Glutamatergic neuron (in vitro differentiated cells): Measurements from ENCODE around the gene HOXC4. TPM values are rescaled to one million over a fixed set of nuclear protein-coding genes. Genes with fewer than 3 reads are reported as not detected.

ENCODE experiments used
- DNase-seq: peaks from one replicate; pipeline ENCODE4 v3.0.0; 2022
- H3K27ac Mint-ChIP-seq: one replicate; pipeline ENCODE4 v1.8.0; 2020; ENCODE audit warnings: mild to moderate bottlenecking, mixed read lengths, inconsistent platforms; ENCODE audit not compliant: unreplicated experiment
- H3K27me3 Mint-ChIP-seq: one replicate; pipeline ENCODE4 v1.8.0; 2020; ENCODE audit warnings: mild to moderate bottlenecking, moderate library complexity, mixed read lengths, inconsistent platforms; ENCODE audit not compliant: unreplicated experiment
- H3K36me3 Mint-ChIP-seq: one replicate; pipeline ENCODE4 v1.8.0; 2020; ENCODE audit warnings: mild to moderate bottlenecking, mixed read lengths, inconsistent platforms; ENCODE audit not compliant: unreplicated experiment
- H3K4me1 Mint-ChIP-seq: one replicate; pipeline ENCODE4 v1.8.0; 2020; ENCODE audit warnings: mild to moderate bottlenecking, low read depth, mixed read lengths, inconsistent platforms; ENCODE audit not compliant: unreplicated experiment
- H3K4me3 Mint-ChIP-seq: one replicate; pipeline ENCODE4 v1.8.0; 2020; ENCODE audit warnings: mild to moderate bottlenecking, mixed read lengths, inconsistent platforms; ENCODE audit not compliant: unreplicated experiment
- H3K9me3 Mint-ChIP-seq: one replicate; pipeline ENCODE4 v1.8.0; 2020; ENCODE audit warnings: mild to moderate bottlenecking, moderate library complexity, mixed read lengths, inconsistent platforms; ENCODE audit not compliant: unreplicated experiment
- total RNA-seq: library from RNA; stranded (reverse); fragmentation: NEBNext Ultra II Directional; extraction: Animal tissue kit (Norgen Biotek cat#: 25700); gene quantifications from one replicate; pipeline ENCODE4 v1.2.1, GENCODE V29; 2021; ENCODE audit not compliant: unreplicated experiment
- TF ChIP-seq, protein P1 (sequence below): fragments of 200-600 bp; sonication (generic); IDR thresholded peaks from one replicate; pipeline ENCODE4 v1.5.0; 2021; ENCODE audit not compliant: partially characterized antibody, unreplicated experiment

Gene HOXC4
- total RNA-seq, 1 donor from 2014 or later, result not detected

DNA sequence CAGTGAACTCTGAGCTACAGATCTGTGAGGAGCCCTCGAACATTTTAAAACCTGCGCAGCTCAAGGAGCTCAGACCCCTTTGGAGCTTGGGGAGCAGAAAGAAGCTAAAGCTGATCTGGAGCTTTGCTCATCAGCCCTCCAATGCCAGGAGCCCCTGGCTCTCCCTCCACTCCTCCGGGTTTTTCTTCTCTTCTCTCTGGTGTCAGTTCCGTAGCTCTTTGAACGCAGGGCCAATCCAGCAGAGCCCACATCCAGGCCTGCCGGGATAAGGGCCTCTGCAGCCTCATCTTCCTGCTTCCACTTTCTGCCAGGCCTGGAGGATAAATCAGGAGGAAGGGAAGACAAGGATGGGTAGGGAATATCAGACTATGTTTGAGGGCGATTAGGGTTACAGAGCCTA lies 6.0 kb downstream of the HOXC4 start:
- Mint-ChIP-seq H3K4me1 (no peaks in the 10 kb centered on the region), H3K36me3 (no peaks in the 10 kb centered on the region), H3K9me3 (peaks cover 2% of the 10 kb centered on the region), H3K27me3 (peaks cover 37% of the 10 kb centered on the region), H3K4me3 (no peak overlapping the region), H3K27ac (no peak overlapping the region)
- no peak for DNase-seq
- TF ChIP-seq, protein P1, sequence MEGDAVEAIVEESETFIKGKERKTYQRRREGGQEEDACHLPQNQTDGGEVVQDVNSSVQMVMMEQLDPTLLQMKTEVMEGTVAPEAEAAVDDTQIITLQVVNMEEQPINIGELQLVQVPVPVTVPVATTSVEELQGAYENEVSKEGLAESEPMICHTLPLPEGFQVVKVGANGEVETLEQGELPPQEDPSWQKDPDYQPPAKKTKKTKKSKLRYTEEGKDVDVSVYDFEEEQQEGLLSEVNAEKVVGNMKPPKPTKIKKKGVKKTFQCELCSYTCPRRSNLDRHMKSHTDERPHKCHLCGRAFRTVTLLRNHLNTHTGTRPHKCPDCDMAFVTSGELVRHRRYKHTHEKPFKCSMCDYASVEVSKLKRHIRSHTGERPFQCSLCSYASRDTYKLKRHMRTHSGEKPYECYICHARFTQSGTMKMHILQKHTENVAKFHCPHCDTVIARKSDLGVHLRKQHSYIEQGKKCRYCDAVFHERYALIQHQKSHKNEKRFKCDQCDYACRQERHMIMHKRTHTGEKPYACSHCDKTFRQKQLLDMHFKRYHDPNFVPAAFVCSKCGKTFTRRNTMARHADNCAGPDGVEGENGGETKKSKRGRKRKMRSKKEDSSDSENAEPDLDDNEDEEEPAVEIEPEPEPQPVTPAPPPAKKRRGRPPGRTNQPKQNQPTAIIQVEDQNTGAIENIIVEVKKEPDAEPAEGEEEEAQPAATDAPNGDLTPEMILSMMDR, result no peak

DNA sequence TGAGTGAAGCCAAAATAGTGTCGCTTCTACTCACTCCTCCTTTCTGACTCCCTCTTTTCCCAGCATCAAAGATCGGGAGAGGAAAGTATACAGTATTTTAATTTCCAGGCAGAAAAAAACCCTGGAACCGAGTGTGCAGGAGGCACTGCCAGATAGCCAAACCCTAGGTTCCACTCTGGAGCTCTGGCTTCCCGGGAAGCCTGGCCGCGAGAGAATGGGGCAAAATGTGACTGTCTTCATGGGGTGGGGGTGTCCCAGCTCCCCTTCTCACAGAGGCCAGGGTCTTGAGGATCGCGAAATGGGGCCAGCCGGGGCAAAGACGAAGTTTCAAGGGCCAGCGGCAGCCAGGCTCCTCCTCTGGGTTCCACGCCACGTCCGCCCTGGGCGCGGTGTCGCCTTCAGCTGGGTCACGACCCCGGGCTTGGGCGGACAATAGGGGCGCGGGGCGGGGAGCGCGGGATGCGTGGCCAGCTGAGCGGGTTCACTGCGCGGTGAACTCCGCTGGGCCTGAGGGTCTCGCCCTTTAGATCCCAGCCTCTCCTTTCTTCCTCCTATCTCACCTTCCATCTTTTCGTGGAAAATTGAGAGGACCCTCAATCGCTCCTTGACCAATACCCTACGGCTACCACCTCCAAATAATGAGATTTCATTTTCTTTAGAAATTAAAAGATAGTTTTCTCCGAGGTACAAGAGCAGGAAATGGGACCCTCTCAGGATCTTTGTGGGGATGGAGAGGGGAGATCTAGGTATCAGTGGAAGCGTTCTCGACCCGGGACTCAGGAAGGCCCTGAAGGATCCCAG lies 6.7 kb downstream of the HOXC4 start:
- no peaks in the 10 kb centered on the region for H3K36me3 Mint-ChIP-seq
- no peak for DNase-seq
- H3K27ac Mint-ChIP-seq, result no peak overlapping the region
- no peaks in the 10 kb centered on the region for H3K4me1 Mint-ChIP-seq
- peaks cover 2% of the 10 kb centered on the region for H3K9me3 Mint-ChIP-seq
- peaks cover 35% of the 10 kb centered on the region for H3K27me3 Mint-ChIP-seq
- no peak overlapping the region for H3K4me3 Mint-ChIP-seq
- TF ChIP-seq, protein P1, result no peak

DNA sequence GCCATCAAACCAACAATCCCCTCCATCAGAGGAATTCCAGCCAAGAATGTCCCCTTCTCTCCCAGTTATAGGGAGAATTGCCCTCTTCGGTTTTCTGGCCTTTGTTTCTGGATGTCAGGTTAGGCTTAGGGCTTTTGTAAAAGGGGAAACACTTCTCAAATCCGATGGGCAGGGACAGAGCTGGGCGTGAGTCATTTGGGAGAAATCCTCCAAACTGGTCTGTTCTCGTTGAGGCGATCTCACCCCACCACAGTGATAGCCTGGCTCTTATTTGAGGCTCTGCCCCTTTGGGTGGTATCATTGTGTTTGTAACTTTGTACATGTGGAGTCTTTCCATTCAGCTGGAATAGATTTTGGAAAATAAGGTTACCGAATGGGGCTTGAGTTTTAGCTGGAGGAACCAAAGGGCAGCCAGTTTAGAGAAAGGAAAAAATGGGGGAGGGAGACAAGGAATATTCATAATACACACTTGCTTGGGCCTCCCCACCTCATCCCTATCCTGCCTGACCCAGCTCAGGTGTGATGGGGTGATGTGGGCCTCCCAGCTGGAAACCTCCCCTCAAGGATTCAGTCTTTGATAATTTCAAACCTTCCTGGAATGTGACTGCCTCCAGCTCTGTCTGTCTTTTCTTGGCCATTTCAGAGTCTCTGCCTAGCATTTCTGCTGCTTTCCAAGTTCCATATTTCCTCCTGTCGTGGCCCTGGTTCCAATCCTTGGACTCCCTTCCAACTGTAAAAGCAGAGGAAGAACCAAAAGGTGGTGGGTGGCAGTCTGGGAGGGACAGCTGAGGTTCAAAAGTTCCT lies 7.5 kb downstream of the HOXC4 start:
- TF ChIP-seq, protein P1, result no peak

DNA sequence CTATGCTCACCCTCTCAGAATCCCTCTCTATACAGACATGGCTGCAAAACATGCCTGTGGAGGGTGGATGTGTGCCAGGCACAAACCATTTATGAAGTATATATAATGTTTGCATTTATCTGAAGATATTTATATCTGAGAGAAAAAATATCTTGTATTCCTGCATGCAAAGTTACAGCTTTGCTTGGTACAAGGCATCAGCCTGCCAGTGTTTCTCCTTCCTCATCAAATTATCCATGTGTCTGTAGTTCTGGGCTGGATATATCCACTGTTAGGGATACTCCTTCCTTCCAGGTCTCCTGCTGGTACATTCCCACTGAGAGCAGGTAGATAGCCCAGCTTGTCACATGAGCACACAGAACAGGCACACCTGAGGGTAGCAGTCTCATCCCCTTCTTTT lies 12.0 kb downstream of the HOXC4 start:
- Mint-ChIP-seq H3K27me3 (peaks cover 18% of the 10 kb centered on the region), H3K4me3 (no peak overlapping the region), H3K27ac (no peak overlapping the region), H3K36me3 (no peaks in the 10 kb centered on the region), H3K4me1 (no peaks in the 10 kb centered on the region), H3K9me3 (peaks cover 2% of the 10 kb centered on the region)
- no peak for DNase-seq
- TF ChIP-seq, protein P1, result no peak

More for the DNA sequence above, 7.5 kb downstream of the HOXC4 start:
- peaks cover 2% of the 10 kb centered on the region for H3K9me3 Mint-ChIP-seq
- no peak for DNase-seq
- H3K4me3 Mint-ChIP-seq, result no peak overlapping the region
- H3K27ac Mint-ChIP-seq, result no peak overlapping the region
- no peaks in the 10 kb centered on the region for H3K36me3 Mint-ChIP-seq
- H3K27me3 Mint-ChIP-seq, result peaks cover 37% of the 10 kb centered on the region
- no peaks in the 10 kb centered on the region for H3K4me1 Mint-ChIP-seq

DNA sequence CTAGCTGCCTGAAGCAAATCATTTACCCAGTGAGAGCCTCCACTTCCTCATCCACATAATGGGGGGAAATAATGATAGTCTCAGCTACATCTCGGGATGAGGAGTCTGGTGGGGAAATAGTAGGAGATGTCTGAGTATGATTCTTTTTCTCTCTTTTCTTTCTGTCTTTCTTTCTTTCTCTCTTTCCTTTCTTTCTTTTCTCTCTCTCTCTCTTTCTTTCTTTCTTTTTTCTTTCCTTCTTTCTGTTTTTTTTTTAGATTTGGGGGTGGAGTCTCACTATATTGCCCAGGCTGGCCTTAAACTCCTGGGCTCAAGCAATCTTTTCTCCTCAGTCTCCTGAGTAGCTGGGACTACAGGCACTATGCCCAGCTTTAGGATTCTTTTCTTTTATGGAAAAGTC lies 12.8 kb downstream of the HOXC4 start:
- peaks cover 22% of the 10 kb centered on the region for H3K27me3 Mint-ChIP-seq
- TF ChIP-seq, protein P1, result no peak
- DNase-seq, result no peak
- H3K4me1 Mint-ChIP-seq, result peaks cover 2% of the 10 kb centered on the region
- no peak overlapping the region for H3K27ac Mint-ChIP-seq
- no peak overlapping the region for H3K4me3 Mint-ChIP-seq
- H3K36me3 Mint-ChIP-seq, result no peaks in the 10 kb centered on the region
- H3K9me3 Mint-ChIP-seq, result peaks cover 2% of the 10 kb centered on the region
